Measurements from ENCODE around the gene PRPF38B. TPM values are rescaled to one million over a fixed set of nuclear protein-coding genes. Genes with fewer than 3 reads are reported as not detected.
"Not testable (repeated sequence)": the region's sequence is repeated elsewhere in the genome, so short reads cannot be mapped to it uniquely, and the experiment has no call there.

PRPF38B gene
- total RNA-seq, 2 experiments from 2014 or later, result 85.9 to 91.2 TPM

GRCh38 chr1:108665067-108665466, 27.0 kb upstream of the PRPF38B start:
- peaks cover 12% of the 10 kb centered on the region for H3K4me1 Mint-ChIP-seq
- POLR2A ChIA-PET, result interaction anchor here (1.0 kb wide), 1 partner anchor 27 kb away, joined by 4 read pairs; the partner anchor contains the start of gene PRPF38B
- H3K27ac Mint-ChIP-seq, result no peak overlapping the region
- peaks cover 2% of the 10 kb centered on the region for H3K27me3 Mint-ChIP-seq
- peaks cover 7% of the 10 kb centered on the region for H3K36me3 Mint-ChIP-seq
- no peak overlapping the region for H3K4me3 Mint-ChIP-seq
- ATAC-seq (ENCODE audit: low read depth) (no peak), DNase-seq (no peak)
- H3K9me3 Mint-ChIP-seq, result no peaks in the 10 kb centered on the region

- DNase-seq (no peak), ATAC-seq (ENCODE audit: low read depth) (no peak)
- no peak overlapping the region for H3K27ac Mint-ChIP-seq
- peaks cover 7% of the 10 kb centered on the region for H3K36me3 Mint-ChIP-seq
- H3K9me3 Mint-ChIP-seq, result no peaks in the 10 kb centered on the region
- POLR2A ChIA-PET, result interaction anchor here (1.0 kb wide), 1 partner anchor 26 kb away, joined by 4 read pairs; the partner anchor contains the start of gene PRPF38B
- H3K4me3 Mint-ChIP-seq, result no peak overlapping the region
- peaks cover 2% of the 10 kb centered on the region for H3K27me3 Mint-ChIP-seq
- peaks cover 8% of the 10 kb centered on the region for H3K4me1 Mint-ChIP-seq
These were observed 26.3 kb upstream of the PRPF38B start for GRCh38 chr1:108665771-108666170.

GRCh38 chr1:108667422-108667821, 24.7 kb upstream of the PRPF38B start:
- POLR2A ChIA-PET, result interaction anchor here (1.3 to 2.4 kb wide), 2 partner anchors 21 to 25 kb away, joined by 4 to 13 read pairs; partner anchors contain the start of gene PRPF38B
- DNase-seq; H3K9me3 Mint-ChIP-seq; H3K27me3 Mint-ChIP-seq; H3K4me3 Mint-ChIP-seq; H3K36me3 Mint-ChIP-seq; H3K27ac Mint-ChIP-seq; ATAC-seq (ENCODE audit: low read depth): not testable (repeated sequence)
- H3K4me1 Mint-ChIP-seq, result peaks cover 15% of the 10 kb centered on the region

- POLR2A ChIA-PET, result interaction anchor here (0.6 to 2.4 kb wide), 3 partner anchors 22 to 549 kb away, joined by 4 to 13 read pairs (median 4); partner anchors contain the start of gene PRPF38B
- DNase-seq, result no peak
- ATAC-seq (ENCODE audit: low read depth), result no peak
These were observed 23.3 kb upstream of the PRPF38B start for GRCh38 chr1:108668777-108669176.

GRCh38 chr1:108669679-108670078, 22.4 kb upstream of the PRPF38B start:
- Mint-ChIP-seq H3K9me3 (peaks cover 1% of the 10 kb centered on the region), H3K36me3 (peaks cover 7% of the 10 kb centered on the region), H3K4me3 (no peak overlapping the region), H3K27me3 (peaks cover 6% of the 10 kb centered on the region), H3K4me1 (peaks cover 11% of the 10 kb centered on the region), H3K27ac (no peak overlapping the region)
- ATAC-seq (ENCODE audit: low read depth), result no peak
- POLR2A ChIA-PET, result interaction anchor here (0.7 to 2.4 kb wide), 2 partner anchors 22 to 24 kb away, joined by 3 to 13 read pairs; partner anchors contain the start of gene PRPF38B
- DNase-seq, result no peak

More at GRCh38 chr1:108668777-108669176, 23.3 kb upstream of the PRPF38B start:
- peaks cover 3% of the 10 kb centered on the region for H3K27me3 Mint-ChIP-seq
- H3K27ac Mint-ChIP-seq, result no peak overlapping the region
- no peak overlapping the region for H3K4me3 Mint-ChIP-seq
- peaks cover 11% of the 10 kb centered on the region for H3K4me1 Mint-ChIP-seq
- H3K9me3 Mint-ChIP-seq, result no peaks in the 10 kb centered on the region
- peaks cover 7% of the 10 kb centered on the region for H3K36me3 Mint-ChIP-seq

- H3K27me3 Mint-ChIP-seq, result peaks cover 6% of the 10 kb centered on the region
- no peak for ATAC-seq (ENCODE audit: low read depth)
- DNase-seq, result no peak
- H3K36me3 Mint-ChIP-seq, result peaks cover 7% of the 10 kb centered on the region
- H3K9me3 Mint-ChIP-seq, result peaks cover 2% of the 10 kb centered on the region
- POLR2A ChIA-PET, result interaction anchor here (0.7 to 2.4 kb wide), 3 partner anchors 22 to 25 kb away, joined by 3 to 13 read pairs (median 3); partner anchors contain the start of gene PRPF38B
- H3K4me3 Mint-ChIP-seq, result no peak overlapping the region
- peaks cover 11% of the 10 kb centered on the region for H3K4me1 Mint-ChIP-seq
- no peak overlapping the region for H3K27ac Mint-ChIP-seq
These were observed 21.9 kb upstream of the PRPF38B start for GRCh38 chr1:108670131-108670773.

GRCh38 chr1:108671143-108671542, 21.0 kb upstream of the PRPF38B start:
- POLR2A ChIA-PET, result interaction anchor here (0.7 to 1.4 kb wide), 3 partner anchors 10 to 24 kb away, joined by 3 read pairs; partner anchors contain the start of gene HENMT1
- H3K4me1 Mint-ChIP-seq, result peaks cover 11% of the 10 kb centered on the region
- peaks cover 2% of the 10 kb centered on the region for H3K9me3 Mint-ChIP-seq
- H3K27me3 Mint-ChIP-seq, result peaks cover 6% of the 10 kb centered on the region
- peak; percentile 42 for ATAC-seq (ENCODE audit: low read depth)
- no peak for DNase-seq
- H3K27ac Mint-ChIP-seq, result no peak overlapping the region
- H3K4me3 Mint-ChIP-seq, result no peak overlapping the region
- peaks cover 7% of the 10 kb centered on the region for H3K36me3 Mint-ChIP-seq

- Mint-ChIP-seq H3K27ac (no peak overlapping the region), H3K27me3 (peaks cover 7% of the 10 kb centered on the region), H3K36me3 (peaks cover 1% of the 10 kb centered on the region), H3K4me3 (no peak overlapping the region), H3K4me1 (peaks cover 12% of the 10 kb centered on the region), H3K9me3 (peaks cover 2% of the 10 kb centered on the region)
- ATAC-seq (ENCODE audit: low read depth) (no peak), DNase-seq (no peak)
- POLR2A ChIA-PET, result interaction anchor here (2.5 kb wide), 1 partner anchor 14 kb away, joined by 8 read pairs; the partner anchor contains the start of gene PRPF38B
These were observed 13.4 kb upstream of the PRPF38B start for GRCh38 chr1:108678706-108679105.

GRCh38 chr1:108679586-108680213, 12.4 kb upstream of the PRPF38B start:
- Mint-ChIP-seq H3K4me3 (peak overlapping the region; percentile 54), H3K27me3 (peaks cover 6% of the 10 kb centered on the region), H3K9me3 (peaks cover 1% of the 10 kb centered on the region), H3K27ac (peak overlapping the region; percentile 40), H3K36me3 (peaks cover 1% of the 10 kb centered on the region), H3K4me1 (peaks cover 12% of the 10 kb centered on the region)
- no peak for DNase-seq
- ATAC-seq (ENCODE audit: low read depth), result no peak
- POLR2A ChIA-PET, result interaction anchor here (1.2 to 5.8 kb wide), 3 partner anchors 13 to 420 kb away, joined by 3 to 24 read pairs (median 6); partner anchors contain the start of gene PRPF38B

GRCh38 chr1:108681701-108682100, 10.4 kb upstream of the PRPF38B start:
- POLR2A ChIA-PET, result interaction anchor here (0.7 to 5.8 kb wide), 3 partner anchors 11 to 34 kb away, joined by 3 to 24 read pairs (median 4); partner anchors contain the start of genes HENMT1 and PRPF38B
- H3K9me3 Mint-ChIP-seq; ATAC-seq (ENCODE audit: low read depth): not testable (repeated sequence)

GRCh38 chr1:108685529-108685928, 6.6 kb upstream of the PRPF38B start:
- Mint-ChIP-seq H3K9me3 (no peaks in the 10 kb centered on the region), H3K4me1 (peaks cover 8% of the 10 kb centered on the region), H3K27ac (no peak overlapping the region), H3K36me3 (peaks cover 1% of the 10 kb centered on the region), H3K4me3 (no peak overlapping the region), H3K27me3 (peaks cover 9% of the 10 kb centered on the region)
- ATAC-seq (ENCODE audit: low read depth), result no peak
- no peak for DNase-seq
- POLR2A ChIA-PET, result no interaction called here

More at GRCh38 chr1:108681701-108682100, 10.4 kb upstream of the PRPF38B start:
- peaks cover 12% of the 10 kb centered on the region for H3K4me1 Mint-ChIP-seq
- peak overlapping the region; percentile 65 for H3K27ac Mint-ChIP-seq
- not testable (repeated sequence) for H3K4me3 Mint-ChIP-seq, H3K36me3 Mint-ChIP-seq, H3K27me3 Mint-ChIP-seq, DNase-seq

GRCh38 chr1:108686614-108687313, 5.3 kb upstream of the PRPF38B start:
- ATAC-seq (ENCODE audit: low read depth) (no peak), DNase-seq (no peak)
- no peaks in the 10 kb centered on the region for H3K9me3 Mint-ChIP-seq
- H3K27me3 Mint-ChIP-seq, result peaks cover 8% of the 10 kb centered on the region
- H3K36me3 Mint-ChIP-seq, result peaks cover 3% of the 10 kb centered on the region
- H3K4me1 Mint-ChIP-seq, result peaks cover 15% of the 10 kb centered on the region
- POLR2A ChIA-PET, result no interaction called here
- no peak overlapping the region for H3K4me3 Mint-ChIP-seq
- no peak overlapping the region for H3K27ac Mint-ChIP-seq

Measured in activated naive CD8-positive, alpha-beta T cell treated with anti-CD3 and anti-CD28 coated beads, Interleukin-2, amount 10 ng/mL, durations not matched to agents 7 days and 5 days (primary cell).